Hematopoietic multipotent progenitor cell treated with erythropoietin and hydrocortisone succinate and interleukin-3 and kit ligand, for 15 days (in vitro differentiated cells): Measurements from ENCODE around the gene OR5C1.
A peak's percentile ranks its signal among the peaks of the same experiment; 100 is the strongest.
"Not testable (repeated sequence)": the region's sequence is repeated elsewhere in the genome, so short reads cannot be mapped to it uniquely, and the experiment has no call there.

Experiments used
- DNase-seq: peaks from one replicate; pipeline ENCODE4 v3.0.0-alpha.2; 2015; ENCODE audit warnings: low spot score

Gene OR5C1

GRCh38 chr9:122810306-122810946, 21.7 kb downstream of the OR5C1 start:
- peak; percentile 84 for DNase-seq

- no peak for DNase-seq
Measured at GRCh38 chr9:122812736-122813135, 24.0 kb downstream of the OR5C1 start.

GRCh38 chr9:122814545-122814944, 25.8 kb downstream of the OR5C1 start:
- no peak for DNase-seq

DNA sequence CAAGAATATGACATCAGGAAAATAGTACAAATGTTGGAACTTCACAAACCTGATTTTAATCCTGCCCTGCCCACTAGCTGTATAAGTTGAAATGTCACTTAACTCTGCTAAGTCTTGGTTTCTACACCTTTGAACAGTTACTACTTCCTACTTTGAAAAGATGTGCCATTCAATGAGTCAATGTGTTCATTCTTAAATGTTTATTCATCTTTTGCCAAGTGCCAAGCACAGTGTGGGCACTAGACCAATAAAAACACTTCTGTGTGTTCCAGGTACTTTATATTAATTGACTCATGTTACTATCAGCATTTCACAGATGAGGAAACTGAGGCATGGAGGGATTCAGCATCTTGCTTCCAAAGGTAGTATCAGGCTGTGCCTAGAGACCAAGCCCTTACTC, 26.8 kb downstream of the OR5C1 start:
- DNase-seq = no peak

GRCh38 chr9:122816163-122816867, 27.6 kb downstream of the OR5C1 start:
- DNase-seq = no peak

DNA sequence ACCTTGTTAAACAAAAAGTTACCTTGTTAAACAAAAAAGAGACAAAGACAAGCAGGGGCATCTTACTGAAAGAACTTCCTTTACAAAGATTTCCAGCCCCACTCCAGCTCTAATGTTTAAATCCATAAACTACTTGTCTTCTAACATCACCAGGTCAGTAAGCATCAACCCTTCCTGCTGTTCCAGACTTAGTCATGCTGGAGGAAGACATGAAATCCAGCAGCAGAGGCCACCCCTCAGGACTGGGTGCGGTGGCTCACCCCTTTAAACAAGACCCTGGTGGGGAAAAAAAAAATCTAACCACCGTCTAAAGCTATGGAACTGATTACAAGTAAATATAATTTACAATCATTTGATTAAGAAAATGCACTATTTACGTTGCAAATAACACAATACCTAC, 30.6 kb downstream of the OR5C1 start:
- no peak for DNase-seq

DNA sequence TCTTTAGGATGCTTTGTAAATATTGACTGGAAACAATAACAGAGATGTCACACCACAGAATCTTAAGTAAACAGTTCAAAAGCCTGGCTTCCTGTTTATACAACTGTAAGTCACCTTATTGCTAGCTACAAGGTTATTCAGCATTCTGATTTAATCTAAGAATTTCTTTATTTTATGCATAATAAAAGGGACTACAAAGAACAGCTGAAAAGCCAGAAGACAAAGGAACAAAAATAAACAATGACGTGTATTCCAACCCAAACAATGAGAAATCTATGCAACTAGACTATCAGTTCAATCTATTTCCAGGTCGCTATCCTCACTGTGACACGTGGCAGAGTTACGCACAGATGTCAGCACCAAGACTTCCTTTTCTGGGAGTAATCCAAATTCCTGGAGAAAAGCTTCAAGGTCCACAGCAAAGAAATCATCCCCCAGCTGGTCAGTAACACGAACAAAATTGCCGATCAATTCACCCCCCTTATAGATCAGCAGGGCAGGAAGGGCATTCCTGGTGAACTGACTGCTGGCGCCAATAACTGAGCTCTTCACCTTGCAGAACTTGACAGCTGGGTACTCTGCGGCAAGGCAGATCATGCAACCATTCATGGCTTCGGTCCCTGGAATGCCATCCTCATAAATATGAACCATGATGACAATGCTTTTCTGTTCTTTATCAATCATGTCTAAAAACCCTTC, 31.2 kb downstream of the OR5C1 start:
- no peak for DNase-seq

DNA sequence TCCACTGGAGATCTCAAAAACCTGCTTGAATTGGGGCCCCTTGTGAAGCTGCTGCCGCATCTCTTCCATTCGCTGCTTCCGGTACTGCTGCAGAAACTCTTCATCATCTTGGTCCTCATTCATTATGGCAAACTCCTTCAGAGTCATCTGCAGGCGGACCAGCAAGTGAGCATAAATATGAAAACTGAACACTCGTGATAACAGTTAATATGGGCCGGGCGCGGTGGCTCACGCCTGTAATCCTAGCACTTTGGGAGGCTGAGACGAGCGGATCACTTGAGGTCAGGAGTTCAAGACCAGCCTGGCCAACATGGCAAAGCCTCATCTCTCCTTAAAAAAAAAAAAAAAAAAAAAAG, 31.7 kb downstream of the OR5C1 start:
- DNase-seq = no peak

- DNase-seq = peak; percentile 90
Measured at GRCh38 chr9:122821278-122821943, 32.7 kb downstream of the OR5C1 start.

DNA sequence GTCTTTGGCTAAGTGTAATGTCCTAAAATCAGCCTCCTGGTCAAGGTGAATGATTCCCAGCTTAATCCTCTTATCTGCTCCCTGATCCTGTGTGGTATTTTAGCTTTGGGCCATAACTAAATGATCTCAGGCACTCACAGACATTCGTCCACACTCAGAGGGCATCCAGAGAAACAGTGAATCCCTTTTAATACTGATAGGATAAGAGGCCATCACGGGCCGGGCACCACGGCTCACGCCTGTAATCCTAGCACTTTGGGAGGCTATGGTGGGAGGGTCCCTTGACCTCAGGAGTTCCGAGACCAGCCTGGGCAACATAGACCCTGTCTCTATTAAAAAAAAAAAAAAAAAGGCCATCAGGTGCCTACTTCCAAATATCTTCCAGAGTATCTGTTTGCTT, 33.3 kb downstream of the OR5C1 start:
- no peak for DNase-seq

DNA sequence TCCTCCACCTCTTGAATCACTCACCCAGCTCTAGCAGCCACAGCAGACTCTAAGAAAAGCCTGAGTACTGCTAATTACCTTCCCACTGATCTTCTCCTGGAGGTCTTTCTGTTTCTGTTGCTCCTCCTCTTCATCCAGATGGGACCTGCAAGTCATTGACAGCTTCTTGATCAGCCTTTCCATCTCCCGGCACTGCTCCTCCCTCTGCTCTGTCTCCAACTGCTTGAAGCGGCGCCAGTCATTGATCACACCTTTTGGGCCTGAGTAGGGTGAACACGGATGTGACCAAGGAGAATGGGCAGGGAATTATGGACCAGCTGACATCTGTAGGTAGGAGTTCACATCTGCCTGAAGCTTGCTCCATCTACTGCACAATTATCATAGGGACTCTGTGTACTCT, 34.2 kb downstream of the OR5C1 start:
- peak; percentile 49 for DNase-seq

DNA sequence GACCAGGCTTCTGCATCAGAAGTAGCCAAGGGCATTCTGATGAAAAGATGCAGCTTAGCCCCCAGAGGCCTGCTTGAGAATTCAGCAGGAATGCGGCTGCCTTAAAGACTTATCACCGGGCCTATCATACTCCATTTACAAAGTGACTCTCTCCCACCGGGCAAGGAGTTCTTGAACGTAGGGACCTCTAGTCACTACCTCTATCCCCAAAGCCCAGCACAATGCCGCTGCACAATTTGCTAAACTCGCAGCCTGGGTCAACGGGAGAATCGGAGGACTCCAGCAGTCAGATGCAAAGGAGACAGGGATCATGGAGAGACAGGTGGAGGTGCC, 39.0 kb downstream of the OR5C1 start:
- DNase-seq = peak; percentile 35

GRCh38 chr9:122828965-122829284, 40.2 kb downstream of the OR5C1 start:
- not testable (repeated sequence) for DNase-seq

- DNase-seq = no peak
Measured at GRCh38 chr9:122832194-122832593, 43.5 kb downstream of the OR5C1 start.

DNA sequence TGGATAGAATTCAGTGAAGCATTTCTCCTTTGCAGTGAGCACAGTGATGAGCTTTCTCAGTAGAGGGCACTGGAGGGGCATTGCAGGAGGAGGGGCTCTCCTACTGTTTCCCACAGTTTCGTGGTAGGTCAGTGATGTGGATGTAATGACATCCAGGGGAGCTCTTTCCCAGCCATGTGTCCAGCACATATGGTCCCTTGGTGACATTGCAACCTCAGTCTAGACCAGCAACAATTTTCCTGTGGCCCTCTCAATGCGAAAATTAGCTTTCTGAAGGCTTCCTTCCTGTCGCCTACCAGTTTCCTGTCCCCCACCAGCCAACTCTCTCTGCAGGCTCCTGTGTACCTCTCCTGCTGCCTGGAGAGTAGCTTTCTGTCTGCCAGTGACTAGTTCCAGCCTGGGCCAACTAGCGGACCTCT, 46.6 kb downstream of the OR5C1 start:
- DNase-seq = no peak

DNA sequence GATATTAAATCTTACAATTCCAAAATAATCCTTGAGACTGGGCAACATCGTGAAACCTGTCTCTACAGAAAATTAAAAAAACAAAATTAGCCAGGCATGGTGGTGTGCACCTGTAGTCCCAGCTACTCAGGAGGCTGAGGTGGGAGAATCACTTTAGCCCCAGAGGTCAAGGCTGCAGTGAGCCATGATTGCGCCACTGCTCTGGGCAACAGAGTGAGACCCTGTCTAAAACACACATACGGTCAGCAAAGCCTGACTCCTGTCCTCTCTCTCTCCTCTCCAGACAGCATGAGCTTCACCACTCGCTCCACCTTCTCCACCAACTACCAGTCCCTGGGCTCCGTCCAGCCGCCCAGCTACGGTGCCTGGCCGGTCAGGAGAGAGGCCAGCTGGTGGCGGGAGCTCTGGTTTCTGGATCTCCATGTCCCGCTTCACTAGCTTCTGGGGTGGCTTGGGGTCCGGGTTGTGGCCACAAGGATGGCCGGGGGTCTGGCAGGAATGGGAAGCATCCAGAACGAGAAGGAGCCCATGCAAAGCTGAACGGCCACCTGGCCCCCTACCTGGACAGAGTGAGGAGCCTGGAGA, 48.6 kb downstream of the OR5C1 start:
- no peak for DNase-seq

GRCh38 chr9:122838441-122838840, 49.7 kb downstream of the OR5C1 start:
- not testable (repeated sequence) for DNase-seq
